NT2/D1 (cell line): ENCODE results near the gene MAGI2.

Experiments used
- DNase-seq: peaks from one replicate; pipeline ENCODE4 v3.0.0-alpha.2; 2011; ENCODE audit warnings: low read depth, low spot score
- H3K27me3 ChIP-seq: 2 replicates; pipeline ENCODE4 v1.6.0; 2011; ENCODE audit warnings: mild to moderate bottlenecking; ENCODE audit not compliant: insufficient read length, insufficient read depth
- H3K36me3 ChIP-seq: 2 replicates; pipeline ENCODE4 v1.6.1; 2011; ENCODE audit warnings: mild to moderate bottlenecking, low read length, mixed read lengths; ENCODE audit not compliant: insufficient read depth, insufficient read length
- H3K4me1 ChIP-seq: 2 replicates; pipeline ENCODE4 v1.5.1; 2011; ENCODE audit not compliant: insufficient read depth, insufficient read length
- H3K4me3 ChIP-seq: 2 replicates; pipeline ENCODE4 v1.5.1; 2011; ENCODE audit warnings: low read depth; ENCODE audit not compliant: insufficient read length
- H3K9ac ChIP-seq: 2 replicates; pipeline ENCODE4 v1.6.0; 2011; ENCODE audit warnings: low read depth; ENCODE audit not compliant: insufficient read length
- H3K9me3 ChIP-seq: 2 replicates; pipeline ENCODE4 v1.5.1; 2011; ENCODE audit warnings: mild to moderate bottlenecking, low read length; ENCODE audit not compliant: insufficient read depth
- SUZ12 ChIP-seq: IDR thresholded peaks from 2 replicates; pipeline ENCODE4 v1.6.1; 2011; ENCODE audit not compliant: insufficient read length, insufficient read depth; ENCODE audit errors: extremely low read depth
- YY1 ChIP-seq: IDR thresholded peaks from 2 replicates; pipeline ENCODE4 v1.6.1; 2011; ENCODE audit not compliant: insufficient read length, insufficient read depth
- ZNF274 ChIP-seq: IDR thresholded peaks from 2 replicates; pipeline ENCODE4 v1.6.1; 2011; ENCODE audit warnings: mild to moderate bottlenecking, low read depth, low read length

MAGI2 gene

DNA sequence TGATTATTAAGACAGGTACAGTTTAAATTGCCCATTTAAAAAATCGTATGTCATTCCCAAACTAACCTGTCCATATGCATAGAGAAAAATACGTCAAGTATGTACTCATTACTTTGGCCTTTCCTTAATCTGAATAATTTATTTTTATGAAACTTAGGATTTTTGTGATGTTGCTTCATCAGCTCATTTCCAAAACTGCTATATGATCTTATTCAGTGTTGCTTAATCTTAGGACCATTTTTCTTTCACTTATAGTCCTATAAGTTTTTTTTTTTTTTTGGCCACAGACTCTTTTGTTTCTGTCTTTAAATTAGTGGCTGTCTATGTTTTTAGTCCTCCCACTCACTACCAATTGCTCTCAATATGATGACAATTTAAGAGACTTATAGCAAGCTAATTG is 1309.8 kb downstream of the MAGI2 start:
- Histone ChIP-seq H3K9me3 (no peaks in the 10 kb centered on the region), H3K27me3 (no peaks in the 10 kb centered on the region), H3K36me3 (no peaks in the 10 kb centered on the region), H3K4me3 (no peak overlapping the region), H3K9ac (no peak overlapping the region), H3K4me1 (no peaks in the 10 kb centered on the region)
- DNase-seq, result no peak
- TF ChIP-seq YY1 (no peak), ZNF274 (no peak), SUZ12 (no peak)

DNA sequence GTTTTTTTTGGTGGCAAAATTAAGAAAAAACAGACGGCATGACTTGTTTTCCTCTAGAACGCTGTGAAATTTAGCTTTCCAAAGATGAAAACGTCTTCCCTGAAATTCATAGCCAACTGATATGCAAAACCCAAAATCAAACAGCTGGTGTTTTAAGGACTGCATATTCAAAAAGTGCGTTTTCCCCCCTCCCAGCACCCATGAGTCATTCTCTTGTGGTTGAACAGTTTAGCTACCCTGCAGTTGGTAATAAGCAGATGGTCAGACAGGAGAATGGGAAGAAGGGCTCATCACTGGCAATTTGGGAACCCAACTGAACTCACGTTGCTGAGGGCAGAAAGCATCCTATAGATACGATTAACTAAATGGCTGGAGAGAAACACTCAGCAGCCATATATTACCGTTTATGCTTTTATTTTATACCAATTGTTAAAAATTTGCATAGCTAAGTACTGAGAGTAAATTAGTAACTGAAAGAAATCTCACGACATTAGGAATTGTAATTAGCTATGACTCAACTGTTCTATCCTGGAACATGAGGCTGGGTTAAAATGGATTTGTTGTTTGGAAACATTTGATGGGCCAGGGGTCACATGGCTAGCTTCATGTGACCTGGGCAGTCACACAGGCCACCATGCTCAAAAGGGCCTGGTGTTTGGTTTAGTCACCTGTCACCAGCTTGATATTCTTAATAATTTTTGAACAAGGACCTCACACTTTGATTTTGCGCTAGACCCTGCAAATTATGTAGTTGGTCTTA is 1311.8 kb downstream of the MAGI2 start:
- Histone ChIP-seq H3K4me1 (no peaks in the 10 kb centered on the region), H3K27me3 (no peaks in the 10 kb centered on the region), H3K36me3 (no peaks in the 10 kb centered on the region), H3K9ac (no peak overlapping the region), H3K9me3 (no peaks in the 10 kb centered on the region), H3K4me3 (no peak overlapping the region)
- no peak for DNase-seq
- no peak for TF ChIP-seq YY1
- TF ChIP-seq ZNF274, result no peak
- no peak for TF ChIP-seq SUZ12

DNA sequence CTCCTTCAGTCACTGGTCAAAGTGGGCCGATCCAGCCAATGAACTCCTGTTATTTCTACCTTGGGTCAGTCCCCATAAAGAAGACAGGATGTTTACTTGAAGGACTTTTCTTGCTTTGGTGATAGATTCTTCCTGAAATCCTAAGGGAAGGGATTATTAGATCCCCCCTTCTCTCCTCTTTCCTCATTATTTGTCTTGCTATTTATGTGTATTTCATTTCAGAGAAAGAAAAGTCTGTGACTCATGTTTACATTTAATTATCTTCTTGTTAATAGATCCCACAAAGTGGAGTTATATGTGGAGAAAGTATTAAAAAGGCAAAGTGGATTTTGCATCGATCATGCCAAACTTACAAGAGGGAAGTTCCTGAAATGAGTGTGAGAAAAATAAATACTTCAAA is 1313.4 kb downstream of the MAGI2 start:
- DNase-seq, result no peak
- TF ChIP-seq YY1 (no peak), ZNF274 (no peak), SUZ12 (no peak)
- Histone ChIP-seq H3K9me3 (no peaks in the 10 kb centered on the region), H3K9ac (no peak overlapping the region), H3K27me3 (no peaks in the 10 kb centered on the region), H3K4me3 (no peak overlapping the region), H3K4me1 (no peaks in the 10 kb centered on the region), H3K36me3 (no peaks in the 10 kb centered on the region)

DNA sequence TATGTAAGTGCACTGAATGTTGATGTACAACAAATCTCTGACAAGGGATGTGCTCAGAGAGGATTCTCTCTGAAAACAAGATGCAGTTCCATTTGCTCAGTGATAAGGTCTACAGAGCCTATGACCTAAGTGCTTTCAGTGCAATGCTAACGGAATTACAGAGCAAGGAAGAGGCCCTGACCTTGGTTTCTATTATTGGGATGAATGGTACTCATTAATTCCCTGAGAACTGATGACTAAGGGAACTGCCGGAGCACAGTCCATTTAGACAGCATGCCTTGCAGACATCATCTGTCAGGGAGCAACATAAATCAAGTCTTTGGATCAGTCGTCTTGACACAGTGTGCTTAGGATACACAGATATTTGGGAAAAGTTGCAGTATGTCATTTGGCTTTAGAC is 1314.1 kb downstream of the MAGI2 start:
- no peak overlapping the region for H3K4me3 ChIP-seq
- H3K9ac ChIP-seq, result no peak overlapping the region
- H3K27me3 ChIP-seq, result no peaks in the 10 kb centered on the region
- TF ChIP-seq SUZ12, result no peak
- TF ChIP-seq ZNF274, result no peak
- TF ChIP-seq YY1, result no peak
- H3K9me3 ChIP-seq, result no peaks in the 10 kb centered on the region
- DNase-seq, result no peak
- no peaks in the 10 kb centered on the region for H3K4me1 ChIP-seq
- H3K36me3 ChIP-seq, result no peaks in the 10 kb centered on the region

DNA sequence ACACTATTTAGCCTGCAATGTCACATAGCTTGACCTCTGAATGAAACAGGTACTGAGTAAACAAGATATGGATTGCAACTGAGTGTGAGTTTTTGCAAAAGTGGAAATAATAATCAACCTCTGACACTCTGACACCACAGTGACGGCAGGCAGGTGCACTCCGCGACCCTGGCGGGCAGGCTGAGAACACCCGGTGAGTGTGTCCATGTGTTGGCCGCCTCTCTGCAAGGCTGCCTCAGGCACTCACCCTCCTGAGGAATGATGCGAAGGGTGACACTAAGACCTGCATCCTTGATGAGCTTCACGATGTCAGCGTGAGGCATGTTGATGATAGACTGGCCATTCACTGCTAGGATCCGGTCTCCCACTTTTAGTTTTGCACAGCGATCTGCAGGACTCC is 1318.7 kb downstream of the MAGI2 start:
- Histone ChIP-seq H3K9me3 (no peaks in the 10 kb centered on the region), H3K4me1 (peaks cover 2% of the 10 kb centered on the region), H3K27me3 (no peaks in the 10 kb centered on the region), H3K9ac (no peak overlapping the region), H3K4me3 (no peak overlapping the region), H3K36me3 (no peaks in the 10 kb centered on the region)
- no peak for DNase-seq
- TF ChIP-seq SUZ12 (no peak), ZNF274 (no peak), YY1 (no peak)

DNA sequence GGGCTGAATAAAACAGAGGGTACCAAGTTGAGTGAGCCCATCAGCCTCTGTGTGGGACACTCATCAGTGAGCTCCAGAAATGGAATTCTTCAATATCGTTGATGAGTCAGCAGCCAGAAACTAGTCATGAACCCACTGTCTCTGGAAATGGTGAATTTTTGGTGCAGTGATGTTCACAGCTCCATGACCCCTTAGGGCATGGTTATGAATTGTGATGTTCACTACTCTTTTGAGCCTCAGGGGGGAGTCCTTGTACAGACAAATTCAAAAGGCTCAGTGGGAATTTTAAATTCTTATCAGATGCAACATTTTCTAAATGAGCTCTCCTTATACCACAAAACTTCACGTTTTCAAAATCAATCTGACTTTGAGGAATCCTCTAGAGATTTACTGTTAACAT is 1319.2 kb downstream of the MAGI2 start:
- H3K9me3 ChIP-seq, result no peaks in the 10 kb centered on the region
- H3K4me3 ChIP-seq, result no peak overlapping the region
- H3K36me3 ChIP-seq, result no peaks in the 10 kb centered on the region
- H3K27me3 ChIP-seq, result no peaks in the 10 kb centered on the region
- no peak overlapping the region for H3K9ac ChIP-seq
- TF ChIP-seq ZNF274 (no peak), SUZ12 (no peak), YY1 (no peak)
- peaks cover 2% of the 10 kb centered on the region for H3K4me1 ChIP-seq
- DNase-seq, result peak; percentile 23

DNA sequence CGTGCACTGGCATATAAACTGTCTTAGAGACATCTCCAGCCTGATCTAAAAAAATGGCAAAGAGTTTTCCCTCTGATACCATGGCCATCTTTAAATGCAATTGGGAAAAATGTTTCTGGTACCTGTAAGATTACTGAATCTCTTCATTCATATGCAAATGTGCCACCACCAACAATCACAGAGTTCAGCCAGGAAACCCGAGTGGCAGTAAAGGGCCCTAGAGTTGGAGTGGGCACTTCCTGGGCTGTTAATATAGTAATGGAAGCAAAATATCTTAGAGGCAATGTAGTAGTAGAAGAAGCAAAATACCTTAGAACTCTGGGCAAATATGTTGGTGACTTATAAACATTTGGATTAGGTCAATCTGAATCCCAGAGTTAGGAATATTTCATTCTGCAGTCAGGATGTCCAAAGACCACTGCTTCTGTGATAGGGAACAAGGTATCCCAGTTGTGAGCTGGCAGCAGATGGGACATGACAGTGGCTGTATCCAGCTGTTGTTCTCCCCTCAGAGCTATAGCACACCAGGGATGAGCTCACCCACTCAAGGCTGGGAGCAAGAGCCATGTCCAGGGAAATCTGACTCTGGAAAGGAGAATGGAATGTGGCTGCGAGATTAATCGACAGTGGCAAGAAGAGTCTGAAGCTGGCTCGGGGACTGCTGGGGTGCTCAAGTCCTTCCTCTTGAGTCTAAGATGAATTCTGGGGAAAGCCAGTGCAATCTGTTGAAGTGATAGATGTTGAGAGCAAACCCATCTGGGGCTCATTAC is 1322.8 kb downstream of the MAGI2 start:
- no peak overlapping the region for H3K9ac ChIP-seq
- H3K4me1 ChIP-seq, result peaks cover 2% of the 10 kb centered on the region
- H3K4me3 ChIP-seq, result no peak overlapping the region
- no peaks in the 10 kb centered on the region for H3K36me3 ChIP-seq
- no peaks in the 10 kb centered on the region for H3K9me3 ChIP-seq
- DNase-seq, result no peak
- TF ChIP-seq ZNF274 (no peak), SUZ12 (no peak), YY1 (no peak)
- H3K27me3 ChIP-seq, result no peaks in the 10 kb centered on the region
